GM19324 (cell line): ENCODE measurements around the gene FBXL7.

Source experiments
- ATAC-seq: cut with Tn5 transposase; IDR thresholded peaks from one replicate; pipeline ENCODE4 v1.9.1; 2021; ENCODE audit warnings: mild to moderate bottlenecking, moderate library complexity; ENCODE audit not compliant: unreplicated experiment, low FRiP score

Gene FBXL7

DNA sequence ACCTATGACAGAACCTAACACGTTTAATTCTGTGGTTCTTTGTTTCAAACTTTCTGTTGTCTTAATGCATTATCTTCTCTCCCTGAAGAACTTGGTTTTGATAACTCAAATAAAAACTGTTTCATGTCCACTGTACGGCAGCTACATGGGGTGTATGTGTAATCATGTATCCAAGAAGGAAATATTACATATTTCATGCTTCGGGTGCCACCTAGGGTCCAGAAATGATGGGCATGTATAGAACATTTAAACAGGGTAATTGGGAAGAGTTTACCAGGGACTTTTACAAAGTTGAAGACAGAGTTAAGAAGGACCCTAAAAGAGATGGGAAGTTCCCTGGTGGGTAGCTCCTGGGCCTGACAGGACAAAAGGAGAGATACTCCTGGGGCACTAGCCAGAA lies 291.3 kb downstream of the FBXL7 start:
- no peak for ATAC-seq

DNA sequence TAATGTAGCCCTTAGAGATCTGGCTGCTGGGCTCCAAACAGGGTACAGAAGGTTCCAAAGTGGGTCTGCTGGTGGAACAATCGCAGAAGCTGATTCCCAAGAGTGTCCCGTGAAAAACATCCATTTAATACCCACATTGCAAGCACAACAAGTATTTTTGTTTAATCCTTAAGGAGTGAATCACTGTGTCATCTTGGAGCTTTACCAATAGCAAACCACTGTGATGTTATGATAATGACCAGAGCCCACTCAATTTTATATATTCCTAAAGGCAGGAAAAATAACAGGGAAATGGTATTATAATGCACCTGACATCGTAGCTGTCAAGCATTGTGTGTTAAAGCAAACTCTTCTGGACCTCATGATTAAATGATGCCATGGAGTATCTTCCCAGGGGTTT lies 291.9 kb downstream of the FBXL7 start:
- ATAC-seq = no peak

DNA sequence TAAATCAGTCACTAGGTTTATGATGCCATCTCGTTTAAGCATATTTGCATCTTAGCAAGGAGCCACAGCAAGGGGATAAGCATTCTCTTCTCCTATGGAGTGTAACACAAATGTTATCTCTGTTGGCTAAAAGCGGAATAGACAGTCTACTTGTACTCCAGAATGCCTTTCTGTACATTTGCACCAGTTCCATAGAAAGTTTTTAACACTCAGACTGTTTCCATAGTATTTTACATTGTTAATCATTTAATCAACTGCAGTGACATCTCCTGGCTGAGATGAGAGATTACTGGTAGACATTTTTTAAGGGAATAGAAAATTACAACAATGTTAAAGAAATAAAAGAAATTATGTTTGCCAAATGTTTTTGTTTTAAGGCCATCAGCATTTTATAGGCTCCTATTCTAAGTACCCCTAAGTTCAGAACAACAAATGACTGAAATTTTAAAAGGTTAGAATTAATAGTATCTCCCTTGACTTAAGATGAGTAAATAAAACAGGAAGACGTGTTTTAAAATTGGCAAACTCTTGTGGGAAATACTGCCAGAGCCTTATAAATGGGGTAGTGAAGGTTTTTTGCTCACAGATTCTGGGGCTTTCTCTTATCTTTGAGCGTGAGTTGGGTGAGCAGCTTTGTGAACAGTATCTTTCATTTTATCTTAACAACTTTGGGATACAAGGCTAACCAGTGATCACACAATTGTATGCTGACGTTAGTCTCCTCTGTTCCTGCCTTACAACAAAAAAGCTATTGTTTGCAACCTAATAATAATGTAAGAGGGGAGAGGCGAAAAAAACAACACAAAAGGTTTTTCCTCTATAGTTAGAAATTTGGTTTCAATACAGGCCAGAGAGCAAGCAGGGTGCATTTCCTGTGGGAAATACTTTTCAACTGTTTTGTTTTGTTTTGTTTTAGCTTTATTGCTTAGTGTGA lies 294.3 kb downstream of the FBXL7 start:
- ATAC-seq = no peak

DNA sequence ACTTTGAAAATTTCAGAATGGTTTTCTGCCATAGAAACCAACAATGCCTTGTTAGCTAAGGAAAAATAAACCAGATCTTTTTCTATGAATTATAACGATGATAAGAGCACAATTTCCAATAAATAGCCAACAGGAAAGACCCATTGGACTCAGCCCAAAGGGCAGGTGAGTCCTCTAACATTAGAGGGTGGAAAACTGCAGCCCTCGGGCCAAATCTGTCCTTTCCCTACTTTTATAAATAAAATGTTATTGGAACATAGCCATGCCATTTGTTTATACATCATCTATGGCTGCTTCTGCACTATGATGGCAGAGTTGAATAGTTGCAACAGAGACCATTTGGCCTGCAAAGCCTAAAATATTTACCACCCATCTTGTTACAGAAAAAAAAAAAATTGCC lies 296.1 kb downstream of the FBXL7 start:
- ATAC-seq = no peak

DNA sequence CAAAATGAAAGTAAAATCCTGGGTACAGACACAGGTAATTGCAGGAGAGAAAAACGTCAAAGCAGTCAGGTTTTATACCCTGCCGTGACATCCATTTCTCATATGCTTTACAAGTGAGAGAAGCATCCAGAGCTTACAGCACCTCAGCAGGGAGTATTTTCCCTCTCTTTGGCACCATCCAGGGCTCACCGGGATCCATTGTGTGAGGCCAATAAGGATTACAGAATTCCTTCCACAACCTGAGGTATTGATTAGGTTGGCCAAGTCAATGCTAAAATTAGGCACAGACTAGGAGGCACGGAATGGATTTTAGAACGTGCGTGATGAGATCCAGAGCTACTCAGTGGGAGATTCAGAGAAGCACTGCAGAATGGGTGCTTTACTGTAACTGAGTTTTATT lies 296.6 kb downstream of the FBXL7 start:
- no peak for ATAC-seq

DNA sequence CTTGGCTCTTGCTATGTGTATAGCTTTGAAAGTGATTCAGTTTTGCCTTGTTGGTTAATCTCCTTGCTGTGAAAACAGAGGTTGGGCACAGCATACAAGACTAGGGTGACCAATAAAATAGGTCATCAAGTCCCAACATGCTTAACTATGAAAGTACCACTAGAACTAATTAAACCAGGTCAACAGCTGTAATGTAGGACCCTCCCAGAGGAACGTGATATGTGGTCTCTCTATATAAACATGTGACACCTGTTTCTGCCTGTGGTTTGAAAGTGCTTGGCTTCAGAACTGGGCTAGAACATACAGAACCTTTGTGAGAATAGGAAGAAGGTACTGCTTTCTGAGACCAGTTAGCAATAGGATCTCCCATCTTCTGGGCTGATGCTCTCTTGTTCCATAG lies 297.1 kb downstream of the FBXL7 start:
- no peak for ATAC-seq

DNA sequence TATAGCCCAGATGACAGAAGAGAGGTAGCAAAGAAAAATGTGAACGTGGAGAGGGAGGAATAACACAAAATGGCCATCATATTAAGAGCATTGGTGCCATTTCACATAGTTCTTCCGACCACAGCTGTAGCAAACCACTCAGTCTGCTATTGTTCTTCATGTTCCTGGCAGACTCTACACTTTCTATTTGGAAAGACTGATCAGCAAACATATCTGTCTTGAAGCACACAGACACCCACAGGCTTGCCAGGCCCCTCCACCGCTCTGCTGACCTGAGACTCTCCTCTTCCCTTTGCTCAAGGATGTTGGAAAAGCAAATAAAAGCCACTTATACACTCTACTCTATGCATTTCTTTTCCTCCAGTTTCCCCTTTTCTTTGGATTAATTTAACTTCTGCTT lies 298.0 kb downstream of the FBXL7 start:
- no peak for ATAC-seq

DNA sequence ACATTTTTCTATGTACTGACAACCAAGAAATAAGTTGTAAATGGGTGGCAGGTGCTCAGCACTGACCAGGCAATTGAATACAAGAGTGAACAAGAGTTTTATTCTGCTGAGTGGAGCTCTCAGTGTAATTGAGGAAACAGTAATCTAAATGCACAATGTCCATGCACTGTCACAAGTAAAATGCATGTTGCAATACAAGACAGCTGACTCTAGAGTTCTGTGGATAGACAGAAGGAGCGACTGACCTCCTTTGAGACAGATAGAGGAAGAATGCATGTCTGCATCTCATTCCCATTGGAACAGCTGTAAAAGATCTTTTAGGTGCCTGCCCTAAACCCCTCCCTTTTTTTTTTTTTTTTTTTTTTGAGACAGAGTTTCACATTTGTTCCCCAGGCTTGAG lies 299.0 kb downstream of the FBXL7 start:
- no peak for ATAC-seq

DNA sequence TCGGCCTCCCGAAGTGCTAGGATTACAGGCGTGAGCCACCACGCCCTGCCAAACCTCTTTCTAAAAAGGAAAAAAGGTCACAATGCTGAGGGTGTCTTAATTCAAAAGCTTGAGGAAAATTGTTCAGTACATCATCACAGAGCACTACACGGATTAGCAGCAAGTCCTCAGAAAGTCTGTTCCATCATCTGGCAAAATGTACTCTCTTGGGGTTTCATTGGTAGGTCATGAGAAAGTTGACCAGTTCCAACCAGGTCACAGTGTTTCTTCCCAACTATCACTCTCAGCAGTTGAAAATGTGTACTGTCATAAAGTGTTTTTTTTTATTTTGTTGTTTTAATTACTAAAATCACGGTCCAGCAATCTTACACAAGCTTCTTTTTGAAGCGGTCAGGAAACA lies 299.6 kb downstream of the FBXL7 start:
- no peak for ATAC-seq

DNA sequence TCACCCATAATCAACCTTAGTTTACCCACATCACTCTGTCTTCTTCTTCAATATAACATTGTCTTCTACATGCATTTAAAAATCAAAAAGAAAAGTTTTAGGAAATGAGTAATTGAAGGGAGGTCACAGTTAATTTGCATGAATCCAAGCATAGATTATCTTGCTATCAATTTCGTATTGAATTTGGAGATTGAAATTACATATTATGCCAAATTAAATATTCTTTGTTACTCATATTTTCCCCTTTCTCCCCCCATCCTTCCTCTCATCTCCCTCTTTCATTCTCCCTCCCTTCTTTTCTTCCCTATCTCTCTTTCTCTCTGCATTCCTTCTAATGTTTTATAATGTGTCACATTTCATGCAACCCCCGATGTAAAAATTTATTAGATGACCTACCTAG lies 303.3 kb downstream of the FBXL7 start:
- ATAC-seq = no peak

DNA sequence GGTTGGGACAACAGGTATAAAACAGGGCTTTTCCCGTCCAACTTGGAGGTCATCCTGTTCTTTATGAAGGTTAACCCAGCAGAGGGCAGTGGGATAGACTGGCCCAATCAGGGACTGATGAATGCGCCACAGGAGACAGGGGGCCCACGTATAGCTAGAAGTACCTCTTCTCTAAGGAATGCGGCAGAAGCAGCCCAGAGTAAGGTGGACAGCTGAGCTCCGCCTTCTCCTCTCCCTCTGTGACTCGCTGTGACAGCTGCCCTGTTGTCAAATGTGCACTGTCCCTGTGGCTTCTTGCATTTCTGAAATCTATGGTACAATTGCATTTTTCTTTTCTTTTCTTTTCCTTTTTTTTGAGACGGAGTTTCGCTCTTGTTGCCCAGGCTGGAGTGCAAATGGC lies 306.6 kb downstream of the FBXL7 start:
- no peak for ATAC-seq

DNA sequence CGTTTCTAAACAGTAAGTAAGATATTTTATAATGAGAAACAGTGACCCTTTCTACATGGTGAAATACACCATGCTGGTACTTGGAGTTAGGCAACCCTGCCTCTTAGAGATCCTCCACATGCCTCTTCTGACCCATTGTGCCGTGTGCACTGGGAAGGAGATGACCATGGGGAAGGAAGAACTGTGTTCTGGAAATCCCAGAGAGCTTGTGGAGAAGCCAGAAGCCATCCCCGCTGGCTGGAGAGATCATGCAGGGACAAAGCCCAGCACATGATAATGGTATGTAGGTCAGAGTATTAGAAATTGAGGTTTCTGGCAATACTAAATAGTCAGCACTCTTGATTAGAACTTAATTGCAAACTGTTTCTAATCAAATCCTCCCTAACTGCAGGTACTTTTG lies 307.3 kb downstream of the FBXL7 start:
- no peak for ATAC-seq

DNA sequence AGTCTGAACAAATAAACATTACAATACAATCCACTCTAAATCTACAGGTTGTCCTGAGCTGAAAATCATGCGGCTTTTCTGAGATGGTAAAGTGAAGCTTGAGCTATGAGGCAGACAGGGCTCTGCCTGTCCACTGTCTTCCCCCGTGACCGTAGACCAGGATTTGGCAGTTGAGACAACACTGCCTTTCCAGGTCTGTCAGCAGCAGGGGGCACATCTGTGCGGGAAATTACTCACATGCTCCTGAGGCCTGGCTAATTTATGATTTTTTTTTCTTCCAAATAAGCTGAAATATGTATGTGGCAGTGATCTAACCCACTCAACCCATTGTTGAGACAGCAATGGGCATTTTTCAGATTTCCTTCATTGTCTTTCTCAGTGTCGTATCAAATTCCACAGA lies 307.9 kb downstream of the FBXL7 start:
- ATAC-seq = no peak

DNA sequence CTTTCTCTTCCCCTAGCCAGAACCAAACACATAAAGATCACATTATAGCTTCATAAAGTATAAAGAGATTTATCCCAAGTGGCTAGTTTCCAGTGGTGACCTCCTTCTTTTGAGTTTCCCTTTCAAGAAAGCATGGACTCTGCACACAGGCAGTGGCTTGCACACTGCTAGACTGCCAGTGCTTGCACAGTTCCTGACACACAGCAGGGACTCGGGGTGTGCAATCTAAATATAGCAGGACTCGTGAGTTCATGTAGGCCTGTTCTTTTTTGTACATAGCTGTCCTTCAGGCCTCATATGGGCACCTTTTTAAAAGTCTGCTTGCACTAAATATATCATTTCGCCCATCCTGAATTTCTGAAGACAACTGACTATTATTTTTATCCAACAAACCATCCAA lies 308.6 kb downstream of the FBXL7 start:
- no peak for ATAC-seq

DNA sequence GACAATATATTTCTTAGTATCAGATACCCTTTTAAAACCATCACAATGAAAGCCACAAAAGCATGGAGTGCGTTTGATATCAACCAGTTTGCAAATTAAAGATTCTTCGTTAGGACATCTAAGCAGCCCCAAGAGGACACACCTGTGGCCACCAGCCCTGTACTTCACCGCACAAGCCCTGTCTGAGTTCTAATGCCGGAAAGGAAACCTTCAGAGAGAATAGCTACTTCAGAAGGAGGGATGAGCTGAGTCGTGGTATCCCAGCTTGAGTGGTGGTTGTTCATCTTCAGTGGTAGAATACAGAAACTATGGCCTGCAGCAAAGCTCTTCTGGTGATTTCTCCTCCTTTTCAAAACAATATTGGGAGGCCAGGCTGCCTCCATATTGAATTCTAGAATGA lies 319.6 kb downstream of the FBXL7 start:
- ATAC-seq = no peak

DNA sequence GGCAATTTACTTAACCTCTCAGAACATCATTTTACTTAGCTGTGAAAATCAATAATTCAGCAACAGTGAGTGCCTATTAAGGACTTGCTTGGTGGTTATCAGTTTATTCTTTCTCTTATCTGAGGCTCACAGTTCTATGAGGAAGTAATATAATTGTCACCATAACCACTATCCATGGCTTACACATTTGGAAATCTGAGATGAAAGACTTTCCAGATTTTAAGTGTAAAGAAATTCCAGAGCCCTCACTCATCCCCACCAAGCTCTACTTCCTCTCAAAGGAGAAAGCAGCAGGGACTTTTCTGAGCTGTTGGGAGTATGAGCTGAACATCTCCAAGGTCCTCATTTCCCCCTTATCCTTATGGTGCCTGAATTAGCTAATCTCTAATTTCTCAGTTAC lies 321.5 kb downstream of the FBXL7 start:
- no peak for ATAC-seq

DNA sequence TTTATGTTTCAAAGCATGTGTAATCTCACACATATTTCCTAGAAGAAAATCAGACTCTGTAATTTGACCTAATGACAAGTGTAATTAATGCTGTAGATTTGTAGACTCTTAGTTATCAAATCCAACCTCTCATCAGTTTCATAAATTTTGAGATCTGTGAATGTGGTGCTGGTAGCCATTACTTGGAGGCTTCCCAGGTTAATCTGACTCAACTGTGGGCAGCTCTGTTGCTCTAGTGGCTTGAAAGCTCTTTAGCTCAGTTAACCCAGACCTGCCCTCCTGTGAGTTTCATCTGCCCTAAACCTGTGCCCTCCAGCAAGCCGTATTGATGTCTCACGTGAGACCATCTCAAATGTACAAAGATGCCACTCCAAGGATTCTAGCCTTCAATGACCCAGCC lies 323.4 kb downstream of the FBXL7 start:
- no peak for ATAC-seq

DNA sequence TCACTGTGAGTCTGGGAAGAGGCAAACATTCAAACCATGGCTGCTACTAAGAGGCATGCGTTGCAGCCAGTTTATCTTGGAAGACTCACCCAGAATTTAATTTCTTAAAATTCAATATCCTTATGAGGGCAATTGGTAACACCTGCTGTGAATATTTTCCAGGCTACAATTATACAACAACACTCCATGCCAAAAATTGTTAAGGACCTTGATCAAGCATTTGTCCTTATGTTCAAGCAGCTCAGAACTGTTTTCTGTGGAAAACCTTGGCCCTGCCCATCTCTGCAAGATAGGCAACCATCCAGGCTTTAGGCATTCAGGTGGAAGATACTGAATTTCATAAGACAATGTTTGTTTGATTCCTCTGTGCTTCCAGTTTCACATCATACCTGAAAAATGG lies 327.8 kb downstream of the FBXL7 start:
- no peak for ATAC-seq

DNA sequence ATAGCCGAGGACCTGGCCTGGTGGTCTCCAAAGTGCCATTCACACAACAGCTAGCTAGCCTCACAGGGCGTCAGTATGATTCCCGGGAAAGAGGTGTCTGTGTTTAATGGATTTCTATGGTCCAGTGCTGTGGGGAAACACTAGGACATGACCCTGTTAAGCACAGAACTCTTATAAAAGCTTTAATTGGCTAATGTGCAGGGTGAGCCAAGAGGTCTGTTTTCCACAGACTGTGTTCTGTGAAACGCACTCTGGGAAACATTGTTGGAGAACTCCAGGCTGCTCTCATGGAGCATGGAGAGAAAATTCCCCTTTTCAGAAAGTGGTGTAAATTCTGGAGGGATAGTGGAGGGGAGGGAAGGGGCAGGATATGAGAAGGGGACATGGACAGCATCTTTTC lies 331.4 kb downstream of the FBXL7 start:
- ATAC-seq = no peak

DNA sequence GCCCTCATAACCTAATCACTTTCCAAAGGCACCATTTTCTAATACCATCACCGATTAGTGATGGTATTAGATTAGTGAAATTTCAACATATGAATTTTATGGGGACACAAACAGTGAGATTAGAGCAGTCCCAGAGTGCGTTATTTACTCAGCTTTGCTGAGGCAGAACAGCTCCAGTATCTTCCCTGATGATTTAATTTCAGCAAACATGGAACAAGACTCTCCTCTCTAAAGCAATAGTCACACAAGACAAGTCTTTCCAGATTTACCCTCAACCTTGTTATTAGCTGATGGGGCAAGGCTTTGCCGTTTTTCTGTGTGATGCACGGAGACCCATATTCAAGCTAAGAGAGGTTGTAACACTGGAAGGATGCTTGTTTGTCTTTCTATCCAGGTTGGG lies 333.4 kb downstream of the FBXL7 start:
- no peak for ATAC-seq

DNA sequence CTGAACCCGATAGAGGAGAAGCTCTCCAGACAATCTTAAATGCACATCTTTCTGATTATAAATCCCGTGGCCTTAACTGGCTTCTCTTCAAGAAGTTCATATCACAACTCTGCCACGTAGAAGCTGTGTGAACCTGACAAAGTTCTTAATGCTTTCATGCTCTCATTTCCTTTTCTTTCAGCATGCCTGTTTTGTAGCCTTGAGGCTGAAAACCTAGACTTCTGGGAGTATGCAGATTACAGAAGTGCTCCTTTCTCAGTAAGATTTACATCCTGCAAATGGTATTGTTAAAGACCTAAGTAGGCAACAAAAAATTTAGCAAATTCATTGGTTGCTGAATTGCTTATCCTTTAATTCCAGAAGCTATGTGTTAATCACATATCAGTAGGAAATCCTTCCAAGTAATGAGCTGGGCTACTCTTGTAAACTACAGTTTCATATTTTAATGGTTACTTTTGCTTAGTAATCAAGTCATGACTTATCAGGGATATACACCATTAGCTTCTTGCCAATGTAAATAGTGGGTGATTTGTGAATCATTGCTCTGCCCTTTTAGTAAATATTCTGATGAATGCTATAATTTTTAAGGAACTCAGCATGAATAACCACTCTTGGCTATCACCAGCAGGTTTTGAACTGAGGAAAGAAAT lies 334.7 kb downstream of the FBXL7 start:
- no peak for ATAC-seq

DNA sequence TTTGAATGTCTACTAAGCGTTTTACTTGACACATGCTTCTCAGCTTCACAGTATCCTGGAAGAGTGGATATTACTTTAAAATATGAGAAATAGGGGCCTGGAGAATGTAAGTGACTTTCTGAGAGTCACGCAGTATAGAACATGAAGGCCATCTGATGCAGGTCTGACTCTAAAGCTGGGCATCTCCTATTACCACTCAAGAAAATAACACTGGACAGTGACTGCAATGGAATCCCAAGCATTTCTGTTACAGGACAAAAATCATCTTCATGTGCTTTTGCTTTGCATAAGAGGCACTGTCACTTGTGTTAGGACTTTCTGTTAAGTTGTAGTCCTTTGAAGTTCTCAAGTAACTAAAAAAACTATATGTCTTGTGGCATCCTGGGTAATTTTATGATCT lies 335.5 kb downstream of the FBXL7 start:
- no peak for ATAC-seq
